Progenitor cell of endocrine pancreas (in vitro differentiated cells): ENCODE measurements around the gene RIBC1. TPM values are rescaled to one million over a fixed set of nuclear protein-coding genes. Genes with fewer than 3 reads are reported as not detected.
"Not testable (repeated sequence)": the region's sequence is repeated elsewhere in the genome, so short reads cannot be mapped to it uniquely, and the experiment has no call there.

Experiments
- DNase-seq: peaks from one replicate; pipeline ENCODE4 v3.0.0; 2021; ENCODE audit warnings: low spot score; ENCODE audit not compliant: unreplicated experiment
- H3K27ac Mint-ChIP-seq: 2 replicates; pipeline ENCODE4 v1.8.0; 2021; ENCODE audit warnings: mild to moderate bottlenecking, moderate library complexity, mixed read lengths
- H3K27me3 Mint-ChIP-seq: 2 replicates; pipeline ENCODE4 v1.8.0; 2021; ENCODE audit warnings: mixed read lengths
- H3K36me3 Mint-ChIP-seq: 2 replicates; pipeline ENCODE4 v1.8.0; 2022; ENCODE audit warnings: mixed read lengths; ENCODE audit not compliant: insufficient read depth
- H3K4me1 Mint-ChIP-seq: 2 replicates; pipeline ENCODE4 v1.8.0; 2021; ENCODE audit warnings: low read depth, mixed read lengths
- H3K4me3 Mint-ChIP-seq: 2 replicates; pipeline ENCODE4 v1.8.0; 2021; ENCODE audit warnings: low read depth, mild to moderate bottlenecking, moderate library complexity, mixed read lengths
- H3K9me3 Mint-ChIP-seq: 2 replicates; pipeline ENCODE4 v1.8.0; 2021; ENCODE audit warnings: low read depth, mixed read lengths
- total RNA-seq: library from RNA; stranded (reverse); gene quantifications from 2 replicates; pipeline ENCODE4 v1.2.1, GENCODE V29; 2021
- TF ChIP-seq, protein P1 (sequence below): fragments of 200-600 bp; sonication (generic); IDR thresholded peaks from one replicate; pipeline ENCODE4 v1.5.0; 2021; ENCODE audit warnings: antibody characterized with exemption, mild to moderate bottlenecking; ENCODE audit not compliant: unreplicated experiment

Gene RIBC1
- total RNA-seq, 1 donor from 2014 or later = 3.4 TPM

DNA sequence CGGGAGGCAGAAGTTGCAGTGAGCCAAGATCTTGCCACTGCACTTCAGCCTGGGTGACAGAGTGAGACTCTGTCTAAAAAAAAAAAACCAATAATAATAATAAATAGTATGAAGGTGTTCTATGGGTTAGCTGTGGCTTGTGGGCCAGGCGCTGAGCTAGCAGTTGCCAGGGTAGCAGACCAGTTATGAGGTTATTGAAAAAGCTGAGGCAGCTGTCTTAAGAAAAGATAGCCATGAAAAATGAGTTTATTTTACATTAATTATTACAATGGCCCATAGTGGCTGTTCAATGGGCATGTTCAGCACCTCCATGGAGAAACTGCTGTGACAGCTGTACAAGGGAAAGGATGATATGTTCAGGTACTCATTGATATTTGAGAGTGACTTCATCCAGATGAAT is 24.8 kb downstream of the RIBC1 start:
- H3K9me3 Mint-ChIP-seq = peaks cover 16% of the 10 kb centered on the region
- H3K4me1 Mint-ChIP-seq = peaks cover 2% of the 10 kb centered on the region
- TF ChIP-seq, protein P1, sequence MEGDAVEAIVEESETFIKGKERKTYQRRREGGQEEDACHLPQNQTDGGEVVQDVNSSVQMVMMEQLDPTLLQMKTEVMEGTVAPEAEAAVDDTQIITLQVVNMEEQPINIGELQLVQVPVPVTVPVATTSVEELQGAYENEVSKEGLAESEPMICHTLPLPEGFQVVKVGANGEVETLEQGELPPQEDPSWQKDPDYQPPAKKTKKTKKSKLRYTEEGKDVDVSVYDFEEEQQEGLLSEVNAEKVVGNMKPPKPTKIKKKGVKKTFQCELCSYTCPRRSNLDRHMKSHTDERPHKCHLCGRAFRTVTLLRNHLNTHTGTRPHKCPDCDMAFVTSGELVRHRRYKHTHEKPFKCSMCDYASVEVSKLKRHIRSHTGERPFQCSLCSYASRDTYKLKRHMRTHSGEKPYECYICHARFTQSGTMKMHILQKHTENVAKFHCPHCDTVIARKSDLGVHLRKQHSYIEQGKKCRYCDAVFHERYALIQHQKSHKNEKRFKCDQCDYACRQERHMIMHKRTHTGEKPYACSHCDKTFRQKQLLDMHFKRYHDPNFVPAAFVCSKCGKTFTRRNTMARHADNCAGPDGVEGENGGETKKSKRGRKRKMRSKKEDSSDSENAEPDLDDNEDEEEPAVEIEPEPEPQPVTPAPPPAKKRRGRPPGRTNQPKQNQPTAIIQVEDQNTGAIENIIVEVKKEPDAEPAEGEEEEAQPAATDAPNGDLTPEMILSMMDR = no peak
- H3K27me3 Mint-ChIP-seq = no peaks in the 10 kb centered on the region
- DNase-seq = no peak
- no peak overlapping the region for H3K27ac Mint-ChIP-seq
- H3K4me3 Mint-ChIP-seq = no peak overlapping the region
- H3K36me3 Mint-ChIP-seq = peaks cover 2% of the 10 kb centered on the region

DNA sequence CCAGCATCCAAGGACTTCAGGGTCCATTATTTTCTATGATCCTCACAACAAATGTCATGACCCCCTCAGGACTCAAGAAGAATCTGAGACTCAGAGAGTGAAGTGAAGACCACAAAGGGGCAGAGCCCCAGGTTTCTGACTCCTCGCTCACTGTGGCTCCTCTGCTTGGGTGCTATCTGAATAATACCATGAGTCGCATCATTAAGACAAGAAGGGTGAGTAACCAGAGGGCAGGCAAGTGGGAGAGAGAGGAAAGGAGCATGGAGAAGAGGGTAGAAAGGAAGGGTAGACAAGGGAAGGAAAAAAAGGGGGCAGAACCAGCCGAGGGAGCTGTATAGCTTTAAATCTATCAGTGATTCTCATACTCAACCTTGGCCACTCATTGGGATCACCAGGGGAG is 27.0 kb downstream of the RIBC1 start:
- peaks cover 15% of the 10 kb centered on the region for H3K9me3 Mint-ChIP-seq
- peaks cover 2% of the 10 kb centered on the region for H3K4me1 Mint-ChIP-seq
- DNase-seq = no peak
- H3K27me3 Mint-ChIP-seq = no peaks in the 10 kb centered on the region
- no peak overlapping the region for H3K27ac Mint-ChIP-seq
- TF ChIP-seq, protein P1 = no peak
- no peak overlapping the region for H3K4me3 Mint-ChIP-seq
- H3K36me3 Mint-ChIP-seq = peaks cover 2% of the 10 kb centered on the region

DNA sequence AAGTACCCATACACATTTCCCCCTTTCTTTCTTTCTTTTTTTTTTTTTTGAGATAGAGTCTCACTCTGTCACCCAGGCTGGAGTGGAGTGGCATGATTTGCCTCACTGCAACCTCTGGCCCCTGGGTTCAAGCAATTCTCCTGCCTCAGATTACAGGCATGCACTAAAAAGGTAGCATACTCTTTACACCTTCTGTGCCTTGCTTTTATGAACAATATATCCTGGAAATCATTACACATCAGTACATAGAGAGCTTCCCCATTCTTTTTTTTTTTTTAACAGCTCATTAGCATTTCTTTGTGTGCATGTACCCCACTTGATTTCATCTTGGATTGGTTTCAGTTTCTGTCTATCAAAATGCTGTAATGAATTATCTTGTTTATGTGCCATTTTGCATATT is 30.1 kb downstream of the RIBC1 start:
- no peak overlapping the region for H3K27ac Mint-ChIP-seq
- peaks cover 2% of the 10 kb centered on the region for H3K36me3 Mint-ChIP-seq
- no peak overlapping the region for H3K4me3 Mint-ChIP-seq
- peaks cover 19% of the 10 kb centered on the region for H3K9me3 Mint-ChIP-seq
- no peaks in the 10 kb centered on the region for H3K27me3 Mint-ChIP-seq
- H3K4me1 Mint-ChIP-seq = no peaks in the 10 kb centered on the region
- DNase-seq = no peak
- TF ChIP-seq, protein P1 = no peak

DNA sequence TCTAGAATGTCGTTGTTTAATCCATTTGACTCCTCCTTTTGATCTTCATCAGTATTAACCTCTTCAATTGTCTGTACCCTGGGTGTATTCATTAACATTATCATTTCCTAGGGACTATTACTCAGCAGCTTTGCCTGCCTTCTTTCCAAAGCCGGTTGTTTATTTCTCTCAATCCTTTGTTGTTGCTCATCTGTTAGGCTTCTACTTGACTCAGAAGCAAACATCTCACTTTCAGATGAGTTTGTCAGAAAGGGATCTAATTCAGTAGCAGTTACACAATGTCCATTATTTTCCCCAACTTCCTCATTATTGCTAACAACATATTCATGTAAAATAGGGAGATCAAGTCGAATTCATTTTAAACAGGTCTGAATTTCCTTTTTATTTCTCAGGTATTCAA is 33.6 kb downstream of the RIBC1 start:
- no peak for DNase-seq
- Mint-ChIP-seq H3K27me3 (no peaks in the 10 kb centered on the region), H3K4me3 (no peak overlapping the region), H3K9me3 (peaks cover 13% of the 10 kb centered on the region), H3K36me3 (no peaks in the 10 kb centered on the region), H3K4me1 (no peaks in the 10 kb centered on the region), H3K27ac (no peak overlapping the region)
- TF ChIP-seq, protein P1 = no peak

DNA sequence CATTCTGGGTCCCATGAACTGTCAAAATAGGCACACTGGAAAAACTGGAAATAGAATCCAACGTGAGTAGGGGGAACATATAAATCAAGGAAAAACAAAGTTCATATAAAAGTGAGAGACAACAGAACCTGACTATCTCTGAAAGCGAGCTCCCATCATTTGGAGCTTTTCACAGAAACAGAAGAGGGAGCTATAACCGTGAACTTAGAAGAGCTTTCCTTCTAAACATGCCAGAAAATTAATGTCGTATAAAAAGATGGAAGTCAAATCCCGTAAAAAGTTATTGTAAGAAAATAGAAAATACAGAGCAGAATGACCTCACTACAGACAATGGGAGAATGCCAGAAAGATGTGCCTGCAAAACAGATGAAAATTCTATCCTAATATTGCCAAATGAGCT is 35.4 kb downstream of the RIBC1 start:
- peaks cover under 1% of the 10 kb centered on the region for H3K36me3 Mint-ChIP-seq
- no peak overlapping the region for H3K27ac Mint-ChIP-seq
- H3K4me1 Mint-ChIP-seq = no peaks in the 10 kb centered on the region
- TF ChIP-seq, protein P1 = no peak
- no peak for DNase-seq
- no peak overlapping the region for H3K4me3 Mint-ChIP-seq
- H3K9me3 Mint-ChIP-seq = peaks cover 11% of the 10 kb centered on the region
- H3K27me3 Mint-ChIP-seq = peaks cover under 1% of the 10 kb centered on the region

DNA sequence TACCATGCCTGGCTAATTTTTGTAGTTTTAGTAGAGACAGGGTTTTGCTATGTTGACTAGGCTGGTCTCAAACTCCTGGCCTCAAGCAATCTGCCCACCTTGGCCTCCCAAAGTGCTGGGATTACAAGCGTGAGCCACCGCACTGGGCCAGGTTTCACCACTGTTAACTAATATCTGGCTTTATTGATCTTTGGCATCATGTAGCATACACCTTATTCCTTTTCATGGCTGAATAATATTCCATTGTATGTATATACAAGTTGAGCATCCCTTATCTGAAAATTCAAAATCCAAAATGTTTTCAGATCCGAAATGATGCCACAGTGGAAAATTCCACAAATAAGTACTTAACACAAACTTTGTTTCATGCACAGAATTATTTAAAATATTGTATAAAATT is 46.0 kb downstream of the RIBC1 start:
- not testable (repeated sequence) for H3K36me3 Mint-ChIP-seq, H3K4me3 Mint-ChIP-seq, H3K27ac Mint-ChIP-seq, H3K4me1 Mint-ChIP-seq, H3K27me3 Mint-ChIP-seq, H3K9me3 Mint-ChIP-seq, DNase-seq
